Tibial artery (tissue), 4 donors: ENCODE measurements around the gene HOXC4.

Experiments
- DNase-seq, 2 donors: peaks; one replicate each; pipeline ENCODE4 v3.0.0-alpha.2; 2019
- H3K27ac ChIP-seq, 2 donors: fragments of 200-600 bp; sonication (generic) in 1 of 2; 1 replicate in 1 of 2; 2 replicates in 1 of 2; pipeline ENCODE4 v1.5.1; 2018 to 2019; ENCODE audit warnings: mild to moderate bottlenecking in 1 of 2
- H3K27me3 ChIP-seq, 2 donors: fragments of 200-600 bp; sonication (generic) in 1 of 2; one replicate each; pipeline versions ENCODE4 v1.5.1 to v1.6.0; 2016 to 2019
- H3K36me3 ChIP-seq, 3 donors: fragments of 200-600 bp; sonication (generic) in 2 of 3; one replicate each; pipeline ENCODE4 v1.5.1; 2016 to 2019; ENCODE audit warnings: mild to moderate bottlenecking in 2 of 3
- H3K4me1 ChIP-seq, 4 donors: fragments of 200-600 bp; sonication (generic) in 2 of 4; 1 replicate in 3 of 4; 2 replicates in 1 of 4; pipeline ENCODE4 v1.5.1; 2016 to 2019
- H3K4me3 ChIP-seq, 2 donors: fragments of 200-600 bp; sonication (generic) in 1 of 2; 1 replicate in 1 of 2; 2 replicates in 1 of 2; pipeline ENCODE4 v1.5.1; 2018 to 2019; ENCODE audit warnings: mild to moderate bottlenecking in 2 of 2
- H3K9me3 ChIP-seq, 3 donors: fragments of 200-600 bp; sonication (generic) in 1 of 3; one replicate each; pipeline ENCODE4 v1.5.1; 2016 to 2019
- CTCF ChIP-seq, 2 experiments: fragments of 200-600 bp in 1 of 2; fragments of 450-650 bp in 1 of 2; IDR thresholded peaks; one replicate each; pipeline ENCODE4 v1.5.1; 2017 to 2019; ENCODE audit warnings: antibody characterized with exemption in 2 of 2, mild to moderate bottlenecking in 1 of 2, moderate library complexity in 1 of 2
- intact Hi-C: fragments of 100-400 bp; cut with DNase I; formaldehyde crosslinking; loops from one replicate; pipeline ENCODE4 v1.15.0; 2023; ENCODE audit warnings: low total_unique reads

Gene HOXC4

GRCh38 chr12:54033106-54033979, 20.3 kb upstream of the HOXC4 start:
- TF ChIP-seq CTCF (IDR thresholded peaks at IDR 0.05): no peak
- DNase-seq: peak; percentile 61 to 72
- Histone ChIP-seq H3K4me3 (peak overlapping the region; percentile 50 to 55), H3K9me3 (no peaks in the 10 kb centered on the region), H3K27ac (peak overlapping the region; percentile 28 to 49), H3K36me3 (peaks cover 0 to 18% (median 16%) of the 10 kb centered on the region in 3 donors), H3K27me3 (no peaks in the 10 kb centered on the region), H3K4me1 (peaks cover under 1 to 86% (median 65%) of the 10 kb centered on the region in 4 donors)
- intact Hi-C loops: loop anchor here (2.0 to 5.0 kb wide), 4 partner anchors 99 to 174 kb away; no protein-coding TSS in a partner anchor

- peak overlapping the region; percentile 28 to 49 for H3K27ac ChIP-seq
- intact Hi-C loops: loop anchor here (2.0 to 5.0 kb wide), 4 partner anchors 98 to 173 kb away; no protein-coding TSS in a partner anchor
- peak in 1 of 2 donors; percentile 70 for DNase-seq
- H3K4me1 ChIP-seq: peaks cover 5 to 89% (median 69%) of the 10 kb centered on the region in 4 donors
- H3K27me3 ChIP-seq: no peaks in the 10 kb centered on the region
- H3K9me3 ChIP-seq: no peaks in the 10 kb centered on the region
- peaks cover 0 to 18% (median 16%) of the 10 kb centered on the region in 3 donors for H3K36me3 ChIP-seq
- peak overlapping the region; percentile 50 to 55 for H3K4me3 ChIP-seq
- TF ChIP-seq CTCF (IDR thresholded peaks at IDR 0.05): no peak
These were observed 19.5 kb upstream of the HOXC4 start for GRCh38 chr12:54033980-54034784.

- no peak for TF ChIP-seq CTCF (IDR thresholded peaks at IDR 0.05)
These were observed 18.8 kb upstream of the HOXC4 start for GRCh38 chr12:54034785-54035310.

GRCh38 chr12:54035568-54036264, 17.9 kb upstream of the HOXC4 start:
- intact Hi-C loops: no loop called here
- no peaks in the 10 kb centered on the region for H3K27me3 ChIP-seq
- peaks cover 5 to 94% (median 80%) of the 10 kb centered on the region in 4 donors for H3K4me1 ChIP-seq

More at GRCh38 chr12:54034785-54035310, 18.8 kb upstream of the HOXC4 start:
- Histone ChIP-seq H3K27ac (peak overlapping the region; percentile 44 to 49), H3K4me1 (peaks cover 5 to 90% (median 73%) of the 10 kb centered on the region in 4 donors), H3K9me3 (no peaks in the 10 kb centered on the region), H3K4me3 (no peak overlapping the region), H3K27me3 (no peaks in the 10 kb centered on the region), H3K36me3 (peaks cover 0 to 13% (median 13%) of the 10 kb centered on the region in 3 donors)
- DNase-seq: peak in 1 of 2 donors; percentile 61
- intact Hi-C loops: loop anchor here (5.0 kb wide), 3 partner anchors 97 to 172 kb away; no protein-coding TSS in a partner anchor

More at GRCh38 chr12:54035568-54036264, 17.9 kb upstream of the HOXC4 start:
- peak overlapping the region; percentile 48 to 58 for H3K27ac ChIP-seq
- no peaks in the 10 kb centered on the region for H3K9me3 ChIP-seq
- peaks cover 0 to 8% (median 6%) of the 10 kb centered on the region in 3 donors for H3K36me3 ChIP-seq
- no peak for TF ChIP-seq CTCF (IDR thresholded peaks at IDR 0.05)
- DNase-seq: no peak
- H3K4me3 ChIP-seq: no peak overlapping the region
